ENCODE data around the gene GRIA3. TPM values are rescaled to one million over a fixed set of nuclear protein-coding genes. Genes with fewer than 3 reads are reported as not detected.

GRIA3 gene
- total RNA-seq, 1 experiment from 2014 or later = not detected

GRCh38 chrX:123159403-123159802, 24.7 kb upstream of the GRIA3 start:
- intact Hi-C loops (cut with micrococcal nuclease; ENCODE audit: unreplicated experiment) = no loop called here
- ChIA-PET POLR2A (ENCODE audit: unreplicated experiment) (no interaction called here), CTCF (no interaction called here)

GRCh38 chrX:123167621-123168020, 16.5 kb upstream of the GRIA3 start:
- POLR2A ChIA-PET (ENCODE audit: unreplicated experiment) = no interaction called here
- H3K27me3 ChIP-seq (ENCODE audit: insufficient read depth, low read depth) = no peaks in the 10 kb centered on the region
- H4K20me1 ChIP-seq (ENCODE audit: insufficient read depth) = no peaks in the 10 kb centered on the region
- TF ChIP-seq, protein P1, sequence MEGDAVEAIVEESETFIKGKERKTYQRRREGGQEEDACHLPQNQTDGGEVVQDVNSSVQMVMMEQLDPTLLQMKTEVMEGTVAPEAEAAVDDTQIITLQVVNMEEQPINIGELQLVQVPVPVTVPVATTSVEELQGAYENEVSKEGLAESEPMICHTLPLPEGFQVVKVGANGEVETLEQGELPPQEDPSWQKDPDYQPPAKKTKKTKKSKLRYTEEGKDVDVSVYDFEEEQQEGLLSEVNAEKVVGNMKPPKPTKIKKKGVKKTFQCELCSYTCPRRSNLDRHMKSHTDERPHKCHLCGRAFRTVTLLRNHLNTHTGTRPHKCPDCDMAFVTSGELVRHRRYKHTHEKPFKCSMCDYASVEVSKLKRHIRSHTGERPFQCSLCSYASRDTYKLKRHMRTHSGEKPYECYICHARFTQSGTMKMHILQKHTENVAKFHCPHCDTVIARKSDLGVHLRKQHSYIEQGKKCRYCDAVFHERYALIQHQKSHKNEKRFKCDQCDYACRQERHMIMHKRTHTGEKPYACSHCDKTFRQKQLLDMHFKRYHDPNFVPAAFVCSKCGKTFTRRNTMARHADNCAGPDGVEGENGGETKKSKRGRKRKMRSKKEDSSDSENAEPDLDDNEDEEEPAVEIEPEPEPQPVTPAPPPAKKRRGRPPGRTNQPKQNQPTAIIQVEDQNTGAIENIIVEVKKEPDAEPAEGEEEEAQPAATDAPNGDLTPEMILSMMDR (conservative IDR thresholded peaks at IDR 0.05) = no peak
- no peak for TF ChIP-seq EZH2 (IDR thresholded peaks at IDR 0.05; ENCODE audit: low read depth)
- no peak overlapping the region for H3K4me3 ChIP-seq
- no peak overlapping the region for H2AFZ ChIP-seq
- H3K9me2 ChIP-seq (ENCODE audit: insufficient read depth) = no peaks in the 10 kb centered on the region
- CTCF ChIA-PET = no interaction called here
- H3K36me3 ChIP-seq (ENCODE audit: low read depth) = no peaks in the 10 kb centered on the region
- DNase-seq = no peak
- H3K9me3 ChIP-seq (ENCODE audit: insufficient read depth, low read depth) = no peaks in the 10 kb centered on the region
- H3K79me2 ChIP-seq (ENCODE audit: low read depth) = no peaks in the 10 kb centered on the region
- BruUV-seq (replicated peaks) = no TSS peak
- no peak overlapping the region for H3K27ac ChIP-seq
- no peaks in the 10 kb centered on the region for H3K4me1 ChIP-seq (replicated peaks; ENCODE audit: insufficient read depth)
- intact Hi-C loops (cut with micrococcal nuclease; ENCODE audit: unreplicated experiment) = no loop called here
- no peak overlapping the region for H3K4me2 ChIP-seq
- no peaks in the 10 kb centered on the region for H3F3A ChIP-seq (ENCODE audit: insufficient read depth, low read depth)

More at GRCh38 chrX:123159403-123159802, 24.7 kb upstream of the GRIA3 start:
- Histone ChIP-seq H4K20me1 (ENCODE audit: insufficient read depth) (no peaks in the 10 kb centered on the region), H3K4me3 (no peak overlapping the region), H3K9me3 (ENCODE audit: insufficient read depth, low read depth) (no peaks in the 10 kb centered on the region), H3K9me2 (ENCODE audit: insufficient read depth) (no peaks in the 10 kb centered on the region), H3K27me3 (ENCODE audit: insufficient read depth, low read depth) (no peaks in the 10 kb centered on the region), H3F3A (ENCODE audit: insufficient read depth, low read depth) (no peaks in the 10 kb centered on the region), H3K4me1 (replicated peaks; ENCODE audit: insufficient read depth) (no peaks in the 10 kb centered on the region), H2AFZ (no peak overlapping the region), H3K36me3 (ENCODE audit: low read depth) (no peaks in the 10 kb centered on the region), H3K79me2 (ENCODE audit: low read depth) (no peaks in the 10 kb centered on the region), H3K27ac (no peak overlapping the region), H3K4me2 (no peak overlapping the region)
- no TSS peak for BruUV-seq (replicated peaks)
- DNase-seq = no peak
- no peak for TF ChIP-seq EZH2 (IDR thresholded peaks at IDR 0.05; ENCODE audit: low read depth)
- TF ChIP-seq, protein P1 (conservative IDR thresholded peaks at IDR 0.05) = no peak

DNA sequence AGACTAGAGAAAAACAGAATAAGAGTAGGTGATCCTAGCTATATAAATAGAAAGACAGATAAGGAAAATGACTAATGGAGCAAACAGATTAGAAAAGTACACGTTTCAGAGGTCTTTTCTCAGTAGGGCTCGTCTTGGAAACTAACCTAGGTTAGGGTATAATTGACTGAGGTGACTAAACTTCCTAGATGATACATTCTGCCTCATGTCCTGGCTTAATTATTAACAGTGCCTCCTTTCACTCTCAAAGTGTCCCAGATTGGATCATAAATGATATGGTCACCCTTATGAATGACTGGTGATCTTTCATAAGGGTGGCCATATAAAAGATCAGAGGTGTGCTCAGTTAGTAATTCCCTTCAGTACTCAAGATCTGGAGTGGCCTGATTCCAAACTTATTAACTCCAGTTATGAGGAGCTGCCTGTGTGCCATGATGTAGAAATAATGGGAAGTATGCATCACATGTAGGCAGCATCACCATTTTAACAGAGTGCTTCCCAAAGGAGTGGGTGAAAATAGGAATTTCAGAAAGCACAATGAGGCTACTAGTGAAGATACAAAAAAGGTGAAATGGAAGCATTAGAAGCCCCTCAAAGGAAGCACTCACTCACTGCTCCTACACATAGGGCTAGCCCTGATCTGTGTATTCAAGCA, 14.7 kb upstream of the GRIA3 start:
- no peaks in the 10 kb centered on the region for H3K79me2 ChIP-seq (ENCODE audit: low read depth)
- H3F3A ChIP-seq (ENCODE audit: insufficient read depth, low read depth) = no peaks in the 10 kb centered on the region
- TF ChIP-seq EZH2 (IDR thresholded peaks at IDR 0.05; ENCODE audit: low read depth) = no peak
- TF ChIP-seq, protein P1 (conservative IDR thresholded peaks at IDR 0.05) = no peak
- BruUV-seq (replicated peaks) = no TSS peak
- H3K9me2 ChIP-seq (ENCODE audit: insufficient read depth) = no peaks in the 10 kb centered on the region
- intact Hi-C loops (cut with micrococcal nuclease; ENCODE audit: unreplicated experiment) = no loop called here
- H4K20me1 ChIP-seq (ENCODE audit: insufficient read depth) = no peaks in the 10 kb centered on the region
- CTCF ChIA-PET = no interaction called here
- DNase-seq = no peak
- no peak overlapping the region for H3K4me2 ChIP-seq
- H3K4me1 ChIP-seq (replicated peaks; ENCODE audit: insufficient read depth) = no peaks in the 10 kb centered on the region
- no peaks in the 10 kb centered on the region for H3K27me3 ChIP-seq (ENCODE audit: insufficient read depth, low read depth)
- no peaks in the 10 kb centered on the region for H3K9me3 ChIP-seq (ENCODE audit: insufficient read depth, low read depth)
- H2AFZ ChIP-seq = no peak overlapping the region
- POLR2A ChIA-PET (ENCODE audit: unreplicated experiment) = no interaction called here
- no peak overlapping the region for H3K4me3 ChIP-seq
- H3K27ac ChIP-seq = no peak overlapping the region
- no peaks in the 10 kb centered on the region for H3K36me3 ChIP-seq (ENCODE audit: low read depth)

All from PC-9 (cell line).